Right hindlimb (tissue), 1 donor: ENCODE results near the gene SLC7A1.

Experiments used
- DNase-seq: peaks from one replicate; pipeline ENCODE4 v3.0.0-alpha.2; 2018

The SLC7A1 gene

DNA sequence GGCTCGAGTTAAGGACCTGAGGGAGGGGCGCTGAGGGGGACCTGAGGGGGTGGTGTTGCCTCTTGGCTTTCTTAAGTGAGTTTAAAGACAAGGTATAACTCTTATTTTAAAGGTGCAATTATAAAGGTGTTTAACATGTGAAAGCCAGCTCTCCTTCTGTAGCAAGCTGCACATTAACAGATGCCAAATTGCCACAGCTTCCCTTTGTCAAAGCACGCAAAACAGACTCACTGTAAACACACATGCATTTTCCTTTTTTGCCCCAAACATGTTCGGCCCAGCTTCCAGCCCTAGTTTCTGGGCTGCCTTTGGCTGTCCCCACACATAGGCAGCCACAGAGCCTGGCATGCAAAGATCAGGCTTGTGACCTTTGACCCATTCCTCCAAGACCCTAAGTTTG lies 111.9 kb downstream of the SLC7A1 start:
- no peak for DNase-seq

DNA sequence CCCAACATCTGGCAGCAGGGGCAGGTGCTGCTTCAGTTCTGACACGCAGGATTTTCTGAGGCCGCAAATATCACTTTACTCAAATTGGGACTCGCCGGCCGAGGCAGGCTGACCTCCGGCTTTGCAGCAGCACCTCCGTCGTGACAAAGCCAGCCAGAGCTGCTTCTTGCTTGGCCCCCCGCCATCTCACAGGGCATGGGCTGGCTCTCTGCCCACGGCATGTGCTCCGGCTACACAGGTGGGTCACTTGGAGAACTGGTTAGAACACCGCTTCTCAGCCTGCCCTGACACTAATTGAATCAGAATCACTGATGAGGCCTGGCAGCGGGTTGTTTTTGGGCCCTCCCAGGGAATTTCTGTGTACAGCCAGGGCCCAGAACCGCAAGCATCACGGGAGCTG lies 112.3 kb downstream of the SLC7A1 start:
- DNase-seq = no peak

DNA sequence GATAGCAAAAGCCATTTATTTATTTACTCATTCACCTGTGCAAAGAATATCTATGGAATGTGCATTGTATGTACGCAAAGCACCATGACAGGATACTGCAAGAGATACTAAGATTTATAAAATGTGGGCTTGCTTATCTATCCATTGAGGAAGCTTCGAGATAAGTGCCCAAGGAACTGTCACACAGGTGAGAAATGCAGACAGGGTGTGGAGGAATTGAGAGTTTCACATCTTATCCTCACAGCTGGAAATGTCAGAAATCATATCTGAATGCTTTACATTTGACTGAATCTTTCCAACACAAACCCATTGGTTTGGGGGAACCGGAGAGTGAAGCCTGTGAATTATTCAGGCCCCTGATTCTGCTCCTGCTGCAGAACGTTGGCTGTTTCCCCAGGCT lies 113.0 kb downstream of the SLC7A1 start:
- no peak for DNase-seq

DNA sequence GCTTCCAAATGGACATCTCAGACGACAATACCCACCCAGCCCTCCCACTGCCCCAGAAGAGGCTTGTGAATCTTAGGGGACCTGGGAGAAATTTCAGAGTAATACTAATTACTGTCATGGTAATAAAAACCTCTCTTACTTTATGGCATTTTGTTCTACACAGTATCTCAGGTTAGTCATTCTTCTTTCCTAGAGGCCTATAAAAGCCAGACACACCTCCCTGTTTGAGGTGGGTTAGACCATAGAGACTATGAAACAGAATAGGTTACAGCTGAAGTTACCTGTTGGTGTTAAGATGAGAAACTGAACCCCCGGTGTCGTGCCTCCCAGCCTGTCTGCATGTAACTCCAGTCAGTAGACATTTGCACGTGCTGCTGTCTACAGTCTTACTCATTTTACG lies 113.9 kb downstream of the SLC7A1 start:
- DNase-seq = no peak

DNA sequence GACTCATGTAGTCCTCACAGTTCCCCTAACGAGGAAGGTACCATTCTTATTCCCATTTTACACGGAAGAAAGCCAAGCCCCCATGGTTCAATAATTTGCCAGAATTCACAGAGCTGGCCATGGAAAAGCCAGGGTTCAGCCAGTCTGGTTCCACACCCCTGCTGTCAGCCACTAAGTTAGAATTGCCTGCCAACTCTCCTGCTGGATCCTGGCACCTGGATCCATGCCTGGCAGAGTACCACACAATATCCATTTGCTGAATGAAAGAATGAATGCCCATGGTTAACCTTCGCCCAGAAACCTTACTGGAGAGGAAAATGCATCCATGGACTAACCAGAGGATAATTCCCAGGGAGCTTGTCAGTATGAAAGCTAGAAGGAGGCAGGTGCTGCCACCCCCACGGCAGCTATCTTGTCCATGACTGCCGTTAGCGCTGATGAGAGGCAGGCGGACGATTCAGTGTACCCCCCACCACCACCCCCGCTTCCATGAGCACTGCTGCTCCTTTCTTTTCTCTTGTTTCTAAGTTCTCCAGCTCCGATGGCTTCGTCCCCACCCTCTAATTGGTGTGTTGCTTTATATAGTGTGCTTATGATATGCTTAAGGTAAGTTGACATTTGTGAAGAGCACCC lies 114.5 kb downstream of the SLC7A1 start:
- DNase-seq = no peak

DNA sequence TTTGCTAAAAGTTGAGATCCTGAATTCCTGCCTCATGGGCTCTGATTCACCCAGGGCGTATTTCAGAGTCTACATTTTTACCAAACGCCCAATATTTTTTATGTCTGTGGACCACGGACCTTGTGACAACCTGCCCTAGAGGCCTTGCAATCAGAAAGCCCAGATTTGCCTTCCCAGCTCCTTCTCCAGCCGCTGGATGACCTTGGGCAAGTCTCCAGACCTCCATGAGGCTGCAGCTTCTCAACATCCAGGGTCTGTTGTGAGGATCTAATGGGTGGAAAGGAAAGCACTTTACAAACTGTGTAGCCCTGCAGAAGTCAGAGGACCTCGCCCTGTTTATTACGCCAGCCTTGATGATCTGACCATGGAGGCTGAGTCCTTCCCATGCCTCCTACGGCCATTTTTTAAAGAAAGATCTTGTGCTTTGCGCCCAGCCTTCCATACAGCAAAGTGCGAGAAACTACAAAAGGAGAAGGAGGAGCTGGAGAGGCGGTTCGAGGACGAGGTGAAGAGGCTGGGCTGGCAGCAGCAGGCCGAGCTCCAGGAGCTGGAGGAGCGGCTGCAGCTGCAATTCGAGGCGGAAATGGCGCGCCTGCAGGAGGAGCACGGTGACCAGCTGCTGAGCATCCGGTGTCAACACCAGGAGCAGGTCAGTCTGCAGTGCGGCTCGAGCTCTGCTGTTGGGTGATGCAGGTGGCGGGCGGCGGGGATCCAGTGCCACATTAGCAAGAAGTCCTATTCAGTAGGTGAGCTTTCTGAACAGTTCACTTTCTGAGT lies 115.6 kb downstream of the SLC7A1 start:
- DNase-seq = peak; percentile 51

DNA sequence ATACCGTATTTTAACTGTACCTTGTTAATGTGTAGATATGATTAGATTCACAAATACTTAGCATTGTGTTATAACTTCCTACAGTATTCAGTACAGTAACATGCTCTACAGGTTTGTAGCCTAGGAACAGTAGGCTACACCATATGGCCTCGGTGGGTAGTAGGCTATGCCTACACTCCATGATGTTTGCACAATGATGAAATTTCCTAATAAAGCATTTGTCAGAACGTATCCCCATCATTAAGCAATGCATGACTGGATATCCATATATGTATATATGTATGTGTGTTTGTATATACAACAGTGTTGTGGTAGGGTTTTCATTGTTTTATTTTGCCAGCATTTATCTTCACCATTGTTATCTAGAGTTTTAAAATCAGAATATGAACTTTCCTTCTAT lies 119.4 kb downstream of the SLC7A1 start:
- DNase-seq = no peak

DNA sequence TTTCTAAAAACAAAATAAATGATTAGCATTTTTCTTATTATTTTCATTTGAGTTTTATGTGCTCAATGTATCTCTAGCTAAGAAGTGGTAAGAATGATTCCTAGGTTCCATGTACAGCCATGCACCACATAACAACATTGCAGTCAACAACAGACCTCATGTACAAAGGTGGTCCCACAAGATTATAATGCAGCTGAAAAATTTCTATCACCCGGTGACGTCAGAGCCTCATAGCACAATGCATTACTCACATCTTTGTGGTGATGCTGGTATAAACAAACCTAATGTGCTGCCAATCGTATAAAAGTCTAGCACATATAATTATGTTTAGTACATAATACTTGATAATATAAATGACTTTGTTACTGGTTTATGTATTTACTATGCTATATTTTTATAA lies 120.5 kb downstream of the SLC7A1 start:
- no peak for DNase-seq

DNA sequence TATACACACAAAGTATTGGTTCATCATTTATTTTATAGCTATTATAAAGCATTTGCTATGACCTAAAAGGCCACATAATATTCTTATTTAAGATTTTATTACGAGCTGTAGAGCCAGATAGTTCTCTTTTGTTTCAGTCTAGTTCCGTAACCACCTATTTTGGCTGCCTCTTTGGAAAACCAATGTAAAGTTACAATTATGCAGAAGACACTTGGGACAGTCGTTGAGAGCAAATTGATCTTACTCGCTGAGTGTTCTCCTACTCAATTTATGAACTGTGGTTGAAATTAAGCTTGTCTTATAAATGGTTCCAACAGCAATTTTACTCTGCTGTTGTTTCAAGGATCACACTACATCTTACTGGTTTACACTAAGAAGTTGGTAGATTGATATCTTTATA lies 122.3 kb downstream of the SLC7A1 start:
- no peak for DNase-seq

DNA sequence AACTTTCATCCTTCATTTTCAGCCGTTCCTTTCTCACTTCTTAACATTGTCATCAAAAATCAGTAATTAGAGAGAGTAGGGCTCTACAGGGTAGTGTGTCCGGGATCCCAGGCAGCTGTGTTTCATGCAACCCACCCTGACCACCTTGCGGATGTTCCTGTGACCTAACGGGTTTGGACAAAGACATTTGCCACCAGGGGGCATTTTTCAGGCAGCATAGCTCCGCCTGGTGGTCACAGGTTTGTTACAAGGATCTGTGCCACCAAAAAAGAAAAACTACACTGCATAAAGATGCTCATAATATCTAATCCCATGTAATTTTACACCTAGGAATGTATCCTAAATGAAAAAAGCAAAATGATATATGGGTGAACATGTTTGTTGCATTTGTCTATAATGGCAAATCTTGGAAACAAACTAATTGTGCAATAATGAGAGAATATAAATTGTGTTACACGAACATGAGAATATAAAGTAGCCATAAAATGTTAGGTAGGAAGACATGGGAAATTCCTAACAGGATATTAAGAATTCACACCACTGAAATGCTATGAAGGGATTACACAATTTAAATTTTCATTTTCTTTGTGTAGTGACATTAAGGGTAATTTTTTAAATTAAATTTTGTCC lies 123.0 kb downstream of the SLC7A1 start:
- peak; percentile 52 for DNase-seq

DNA sequence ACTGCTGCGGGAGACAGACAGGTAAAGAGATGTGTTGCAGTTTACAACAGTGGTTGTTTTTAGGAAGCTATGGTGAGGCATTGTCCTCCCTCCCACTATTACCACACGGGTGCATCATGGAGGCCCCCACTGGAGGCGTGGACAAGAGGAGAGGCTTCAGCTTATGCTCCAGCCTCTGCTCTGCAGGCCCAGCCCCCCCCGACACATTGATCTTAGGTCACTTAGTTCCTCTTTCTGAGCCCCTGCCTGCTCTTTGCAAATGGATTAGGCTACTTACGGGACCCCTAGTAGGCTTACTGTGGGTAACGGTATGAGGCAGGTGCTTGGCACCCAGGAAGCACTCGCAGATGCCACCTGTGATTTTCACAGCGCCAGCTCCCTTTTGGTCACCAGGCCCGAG lies 123.9 kb downstream of the SLC7A1 start:
- DNase-seq = no peak

DNA sequence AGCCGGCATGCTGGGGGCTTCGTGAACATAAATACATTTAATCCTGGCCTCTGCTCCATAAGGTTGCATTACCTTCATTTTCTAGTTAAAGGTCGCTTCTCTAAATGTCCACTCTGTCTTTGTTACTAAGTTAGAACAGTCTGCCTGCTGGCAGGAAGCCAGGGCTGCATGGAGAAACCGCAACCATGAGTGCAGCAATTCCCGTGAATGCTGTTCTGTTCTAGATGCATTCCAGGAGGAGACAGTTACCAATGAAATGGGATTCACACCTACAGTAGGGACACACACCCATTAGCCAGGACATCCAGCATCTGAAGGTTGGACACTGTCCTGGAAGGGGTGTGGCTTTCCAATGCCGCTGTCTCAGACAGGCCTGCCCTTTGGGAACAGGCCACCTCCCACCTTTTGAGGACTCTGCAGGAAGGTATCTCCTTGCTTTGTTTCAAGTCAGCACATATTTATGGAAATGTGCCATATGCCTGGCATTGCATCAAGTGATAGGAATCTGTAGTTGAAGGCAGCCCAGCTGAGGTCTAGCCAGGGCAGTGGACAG lies 129.7 kb downstream of the SLC7A1 start:
- DNase-seq = no peak

DNA sequence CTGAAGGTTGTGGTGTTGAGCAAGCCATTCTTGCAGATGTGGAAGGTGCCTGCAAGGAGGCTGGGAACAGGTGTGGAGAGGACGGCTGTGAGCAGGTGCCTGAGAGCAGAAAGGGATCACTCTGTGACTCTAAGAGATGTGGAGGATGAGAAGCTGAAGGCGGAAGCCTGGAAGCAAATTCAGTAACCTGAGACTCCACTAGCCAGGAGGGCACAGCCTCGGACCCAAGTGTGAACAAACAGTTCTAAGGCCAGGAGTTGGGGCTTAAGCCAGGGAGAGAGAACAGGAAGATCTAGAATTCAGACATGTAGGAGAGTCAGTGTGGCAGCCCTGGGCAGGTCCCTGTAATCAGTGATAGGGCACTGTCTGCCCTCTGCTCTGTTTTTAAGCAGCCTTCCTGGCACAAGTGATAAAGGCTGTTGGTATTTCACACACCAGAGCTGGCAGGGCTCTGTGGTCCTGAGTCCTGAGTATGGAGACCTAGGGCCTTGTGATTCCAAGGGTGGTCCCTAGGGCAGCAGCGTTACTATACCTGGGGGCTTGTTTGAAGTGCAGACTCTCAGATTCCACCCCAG lies 131.3 kb downstream of the SLC7A1 start:
- no peak for DNase-seq

DNA sequence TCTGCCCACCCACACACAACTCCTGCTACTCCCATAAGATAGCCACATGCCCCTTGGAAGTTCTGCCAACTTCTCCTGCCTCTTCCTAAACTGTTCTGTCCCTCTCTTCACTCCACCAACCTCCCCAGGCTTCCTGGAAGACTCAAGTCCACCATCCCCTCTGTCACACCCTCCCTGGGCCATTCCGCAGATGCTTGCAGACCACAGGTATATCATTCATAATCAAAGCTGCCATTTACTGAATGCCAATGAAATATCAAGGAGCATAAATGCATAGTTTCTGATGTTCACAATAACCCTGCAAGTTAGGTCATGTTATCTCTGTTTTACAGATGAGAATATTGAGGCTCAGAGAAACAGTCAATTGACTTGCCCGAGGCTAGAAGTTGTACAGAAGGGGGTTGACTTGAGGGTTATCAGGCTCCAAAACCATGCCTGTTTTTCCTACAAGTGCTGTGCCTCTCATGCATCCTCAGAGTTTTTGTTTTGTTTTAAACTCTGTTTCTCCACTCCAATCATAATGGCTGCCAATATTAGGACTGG lies 135.6 kb downstream of the SLC7A1 start:
- no peak for DNase-seq
